Left lung (tissue), 10 donors: ENCODE measurements around the gene SLC5A1. TPM values are rescaled to one million over a fixed set of nuclear protein-coding genes. Genes with fewer than 3 reads are reported as not detected.

Source experiments
- ATAC-seq: fragments of 200-7000 bp; cut with Tn5 transposase; one replicate; pipeline ENCODE4 v1.9.1; 2020; ENCODE audit warnings: moderate library complexity
- DNase-seq, 4 donors: peaks; one replicate each; pipeline ENCODE4 v3.0.0-alpha.2; 2013 to 2020
- H3K27ac ChIP-seq, 2 donors: fragments of 200-600 bp; sonication (generic) in 1 of 2; one replicate each; pipeline versions ENCODE4 v1.5.0 to v1.8.0; 2020 to 2021
- H3K27me3 ChIP-seq, 2 donors: fragments of 200-600 bp; sonication (generic) in 1 of 2; one replicate each; pipeline versions ENCODE4 v1.5.0 to v1.8.0; 2020 to 2021
- H3K36me3 ChIP-seq, 2 donors: fragments of 200-600 bp; sonication (generic) in 1 of 2; one replicate each; pipeline versions ENCODE4 v1.5.0 to v1.8.0; 2020 to 2021
- H3K4me1 ChIP-seq, 2 donors: fragments of 200-600 bp; one replicate each; pipeline ENCODE4 v1.8.0; 2021
- H3K4me3 ChIP-seq, 2 donors: fragments of 200-600 bp; sonication (generic) in 1 of 2; one replicate each; pipeline versions ENCODE4 v1.5.0 to v1.8.0; 2020 to 2021; ENCODE audit warnings: mild to moderate bottlenecking in 1 of 2
- H3K9me3 ChIP-seq, 2 donors: fragments of 200-600 bp; sonication (generic) in 1 of 2; one replicate each; pipeline versions ENCODE4 v1.5.0 to v1.8.0; 2020 to 2021
- intact Hi-C, 2 donors: fragments of 100-400 bp; cut with DNase I; formaldehyde crosslinking; loops; one replicate each; pipeline versions ENCODE4 v1.11.2 to v1.14.2; 2022
- polyA plus RNA-seq, 6 donors: library from polyadenylated mRNA; unstranded; fragments of 120-200 nt; gene quantifications; one replicate each; pipeline ENCODE4 v1.2.1, GENCODE V29; 2013; ENCODE audit not compliant: insufficient read length in 6 of 6
- total RNA-seq, 2 donors: library from RNA; stranded (reverse); fragmentation: NEBNext Ultra II Directional; extraction: Animal tissue kit (Norgen Biotek cat#: 25700); gene quantifications; one replicate each; pipeline ENCODE4 v1.2.1, GENCODE V29; 2021
- TF ChIP-seq, protein P1 (sequence below), 2 donors: fragments of 200-600 bp; sonication (generic) in 1 of 2; IDR thresholded peaks; one replicate each; pipeline versions ENCODE4 v1.5.0 to v1.8.0; 2021; ENCODE audit warnings: antibody characterized with exemption in 2 of 2
- donor health status: DM: no; HTN: yes; CAD: no.
- donor health status: DM: no; HTN: no; CAD: no.

The SLC5A1 gene
- total and polyA plus RNA-seq, 8 donors: 0.26 to 1.1 (median 0.50) TPM

DNA sequence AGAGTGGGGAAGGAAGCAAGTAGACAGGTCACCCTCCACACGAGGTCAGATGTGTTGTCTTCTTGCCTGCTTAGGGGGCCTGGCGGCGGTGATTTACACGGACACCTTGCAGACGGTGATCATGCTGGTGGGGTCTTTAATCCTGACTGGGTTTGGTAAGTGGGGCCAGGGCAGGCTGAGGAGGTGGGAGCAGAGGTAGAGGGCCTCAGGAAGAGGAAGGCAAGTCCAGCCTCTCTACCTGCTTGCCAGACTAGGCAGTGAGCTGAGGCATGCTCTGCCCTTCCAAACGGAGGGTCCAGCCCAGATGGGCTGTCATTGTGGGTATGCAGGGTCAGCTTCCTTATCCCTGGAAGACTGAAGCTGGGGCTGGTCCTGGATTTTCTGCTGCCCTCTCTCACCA, 39.9 kb downstream of the SLC5A1 start:
- Histone ChIP-seq H3K4me1 (no peaks in the 10 kb centered on the region), H3K27me3 (peaks cover 0 to 9% of the 10 kb centered on the region in 2 donors), H3K9me3 (no peaks in the 10 kb centered on the region), H3K4me3 (no peak overlapping the region), H3K27ac (no peak overlapping the region), H3K36me3 (no peaks in the 10 kb centered on the region)
- DNase-seq: no peak
- intact Hi-C loops: loop anchor here in 1 of 2 donors (10.0 kb wide), 1 partner anchor 108 kb away; no protein-coding TSS in a partner anchor
- no peak for ATAC-seq
- TF ChIP-seq, protein P1, sequence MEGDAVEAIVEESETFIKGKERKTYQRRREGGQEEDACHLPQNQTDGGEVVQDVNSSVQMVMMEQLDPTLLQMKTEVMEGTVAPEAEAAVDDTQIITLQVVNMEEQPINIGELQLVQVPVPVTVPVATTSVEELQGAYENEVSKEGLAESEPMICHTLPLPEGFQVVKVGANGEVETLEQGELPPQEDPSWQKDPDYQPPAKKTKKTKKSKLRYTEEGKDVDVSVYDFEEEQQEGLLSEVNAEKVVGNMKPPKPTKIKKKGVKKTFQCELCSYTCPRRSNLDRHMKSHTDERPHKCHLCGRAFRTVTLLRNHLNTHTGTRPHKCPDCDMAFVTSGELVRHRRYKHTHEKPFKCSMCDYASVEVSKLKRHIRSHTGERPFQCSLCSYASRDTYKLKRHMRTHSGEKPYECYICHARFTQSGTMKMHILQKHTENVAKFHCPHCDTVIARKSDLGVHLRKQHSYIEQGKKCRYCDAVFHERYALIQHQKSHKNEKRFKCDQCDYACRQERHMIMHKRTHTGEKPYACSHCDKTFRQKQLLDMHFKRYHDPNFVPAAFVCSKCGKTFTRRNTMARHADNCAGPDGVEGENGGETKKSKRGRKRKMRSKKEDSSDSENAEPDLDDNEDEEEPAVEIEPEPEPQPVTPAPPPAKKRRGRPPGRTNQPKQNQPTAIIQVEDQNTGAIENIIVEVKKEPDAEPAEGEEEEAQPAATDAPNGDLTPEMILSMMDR (IDR thresholded peaks at IDR 0.05): no peak

GRCh38 chr22:32083814-32084213, 40.8 kb downstream of the SLC5A1 start:
- no peak for ATAC-seq
- TF ChIP-seq, protein P1 (IDR thresholded peaks at IDR 0.05): no peak
- intact Hi-C loops: loop anchor here in 1 of 2 donors (10.0 kb wide), 1 partner anchor 109 kb away; no protein-coding TSS in a partner anchor

DNA sequence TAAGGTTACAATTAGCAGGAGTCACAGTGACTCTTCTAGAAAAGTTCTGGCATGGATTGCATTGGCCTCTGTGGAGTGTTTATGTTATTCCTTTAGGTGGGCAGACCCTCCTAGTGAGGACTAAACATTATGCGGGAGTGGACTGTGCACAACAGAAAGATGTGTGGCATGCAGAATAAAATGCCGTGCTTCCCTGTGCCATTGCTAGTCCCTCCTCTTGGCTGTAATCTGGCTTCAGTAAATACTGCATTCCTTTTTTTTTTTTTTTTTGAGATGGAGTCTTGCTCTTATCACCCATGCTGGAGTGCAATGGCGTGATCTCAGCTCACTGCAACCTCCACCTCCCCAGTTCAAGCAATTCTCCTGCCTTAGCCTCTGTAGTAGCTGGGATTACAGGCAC, 45.0 kb downstream of the SLC5A1 start:
- TF ChIP-seq, protein P1 (IDR thresholded peaks at IDR 0.05): no peak
- Histone ChIP-seq H3K27ac (no peak overlapping the region), H3K4me3 (no peak overlapping the region), H3K27me3 (peaks cover 0 to 16% of the 10 kb centered on the region in 2 donors), H3K4me1 (no peaks in the 10 kb centered on the region), H3K9me3 (no peaks in the 10 kb centered on the region), H3K36me3 (no peaks in the 10 kb centered on the region)
- intact Hi-C loops: loop anchor here in 1 of 2 donors (10.0 kb wide), 1 partner anchor 113 kb away; no protein-coding TSS in a partner anchor
- no peak for DNase-seq
- peak; percentile 38 for ATAC-seq

More at GRCh38 chr22:32083814-32084213, 40.8 kb downstream of the SLC5A1 start:
- no peak for DNase-seq
- H3K27ac ChIP-seq: no peak overlapping the region
- peaks cover 0 to 16% of the 10 kb centered on the region in 2 donors for H3K27me3 ChIP-seq
- H3K4me1 ChIP-seq: no peaks in the 10 kb centered on the region
- H3K9me3 ChIP-seq: no peaks in the 10 kb centered on the region
- no peaks in the 10 kb centered on the region for H3K36me3 ChIP-seq
- no peak overlapping the region for H3K4me3 ChIP-seq

- H3K9me3 ChIP-seq: no peaks in the 10 kb centered on the region
- H3K27ac ChIP-seq: no peak overlapping the region
- H3K27me3 ChIP-seq: peaks cover 0 to 13% of the 10 kb centered on the region in 2 donors
- TF ChIP-seq, protein P1 (IDR thresholded peaks at IDR 0.05): no peak
- no peak overlapping the region for H3K4me3 ChIP-seq
- intact Hi-C loops: no loop called here
- H3K36me3 ChIP-seq: no peaks in the 10 kb centered on the region
- DNase-seq: no peak
- H3K4me1 ChIP-seq: no peaks in the 10 kb centered on the region
- no peak for ATAC-seq
These were observed 54.0 kb downstream of the SLC5A1 start for GRCh38 chr22:32097018-32097417.

GRCh38 chr22:32097881-32098499, 54.9 kb downstream of the SLC5A1 start:
- Histone ChIP-seq H3K27me3 (peaks cover 0 to 13% of the 10 kb centered on the region in 2 donors), H3K4me3 (no peak overlapping the region), H3K36me3 (no peaks in the 10 kb centered on the region), H3K27ac (no peak overlapping the region), H3K9me3 (no peaks in the 10 kb centered on the region), H3K4me1 (no peaks in the 10 kb centered on the region)
- intact Hi-C loops: no loop called here
- ATAC-seq (no peak), DNase-seq (no peak)
- TF ChIP-seq, protein P1 (IDR thresholded peaks at IDR 0.05): no peak
